CD4-positive, alpha-beta T cell treated with Interleukin-17A for 4 hours (primary cell): ENCODE data around the gene PA2G4.

ENCODE experiments used
- DNase-seq: peaks from one replicate; pipeline ENCODE4 v3.0.0-alpha.2; 2020; ENCODE audit warnings: mixed read lengths

PA2G4 gene

DNA sequence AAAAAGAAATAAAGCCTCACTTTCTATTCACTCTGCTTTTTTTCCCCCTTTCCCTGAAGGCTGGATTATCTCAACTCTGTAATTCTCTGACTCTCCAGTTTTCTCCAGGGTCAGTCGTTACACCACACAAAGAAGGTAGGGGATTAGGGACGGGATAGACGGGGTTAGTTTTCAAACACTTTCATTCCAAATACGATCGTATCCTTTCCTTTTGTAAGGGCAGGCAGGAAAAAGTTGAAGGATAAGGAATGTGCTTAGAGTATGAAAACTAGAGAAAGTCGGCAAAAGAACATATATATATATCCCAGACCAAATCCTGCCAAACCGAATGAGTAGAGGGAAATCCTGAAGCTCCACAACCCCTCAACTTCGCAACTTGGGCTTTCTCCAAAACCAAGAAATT is 23.1 kb downstream of the PA2G4 start:
- no peak for DNase-seq

DNA sequence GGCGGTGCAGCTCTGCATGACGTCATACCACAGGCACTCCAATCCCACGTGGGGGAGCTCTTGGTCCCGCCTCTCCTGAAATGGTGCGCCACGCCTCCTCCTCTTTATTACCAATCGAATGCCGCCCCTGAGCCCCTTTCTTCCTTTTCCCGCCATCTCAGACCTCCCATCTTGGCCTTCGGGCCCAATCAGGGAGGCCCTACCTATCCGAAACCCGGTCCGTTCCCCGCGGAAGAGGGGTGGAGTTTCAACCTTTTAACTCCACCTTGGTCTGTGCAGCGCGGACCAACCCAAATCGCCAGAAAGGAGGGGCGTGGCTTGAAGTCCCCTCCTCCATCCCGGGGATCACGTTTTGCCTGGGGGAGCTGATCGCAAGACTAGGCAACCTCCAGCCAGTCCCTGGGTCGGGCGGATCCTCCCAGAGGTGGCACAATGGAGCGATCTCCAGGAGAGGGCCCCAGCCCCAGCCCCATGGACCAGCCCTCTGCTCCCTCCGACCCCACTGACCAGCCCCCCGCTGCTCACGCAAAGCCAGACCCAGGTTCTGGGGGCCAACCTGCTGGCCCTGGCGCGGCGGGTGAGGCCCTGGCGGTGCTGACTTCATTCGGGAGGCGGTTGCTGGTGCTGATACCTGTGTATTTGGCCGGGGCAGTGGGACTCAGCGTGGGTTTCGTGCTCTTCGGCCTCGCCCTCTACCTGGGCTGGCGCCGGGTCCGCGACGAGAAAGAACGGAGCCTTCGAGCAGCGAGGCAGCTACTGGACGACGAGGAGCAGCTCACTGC is 23.7 kb downstream of the PA2G4 start, which contains the start of gene ESYT1:
TSS of gene ESYT1 (plus strand) at position 380 of the 782 bp plus-strand sequence. CDS start at position 433, 53 bp downstream.
- peak; percentile 98 for DNase-seq

DNA sequence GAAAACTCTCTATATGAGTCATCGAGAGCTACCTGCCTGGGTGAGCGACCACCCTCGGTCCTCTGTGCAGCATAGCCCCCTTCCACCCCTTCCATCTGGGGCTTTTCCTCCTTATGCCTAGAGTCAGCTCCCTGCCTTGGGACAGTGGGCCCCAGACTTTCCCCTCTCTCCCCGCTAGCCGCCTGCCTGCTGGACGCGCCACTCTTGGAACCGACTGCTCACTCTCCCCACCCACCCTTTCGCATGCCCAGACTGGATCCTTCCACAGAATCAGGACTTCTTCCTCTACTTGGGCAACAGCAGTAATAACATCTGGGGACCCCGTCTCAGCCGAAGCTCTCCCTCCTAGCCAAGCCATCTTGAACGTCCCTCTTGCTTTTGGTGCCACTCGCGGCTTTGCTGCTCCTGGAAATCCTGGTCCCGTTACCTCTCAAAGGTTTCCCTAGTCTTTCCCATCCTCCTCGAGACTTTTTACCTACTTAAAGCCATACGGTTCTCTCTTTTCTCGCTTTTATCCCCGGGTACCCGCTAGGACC is 24.4 kb downstream of the PA2G4 start:
- DNase-seq: no peak

DNA sequence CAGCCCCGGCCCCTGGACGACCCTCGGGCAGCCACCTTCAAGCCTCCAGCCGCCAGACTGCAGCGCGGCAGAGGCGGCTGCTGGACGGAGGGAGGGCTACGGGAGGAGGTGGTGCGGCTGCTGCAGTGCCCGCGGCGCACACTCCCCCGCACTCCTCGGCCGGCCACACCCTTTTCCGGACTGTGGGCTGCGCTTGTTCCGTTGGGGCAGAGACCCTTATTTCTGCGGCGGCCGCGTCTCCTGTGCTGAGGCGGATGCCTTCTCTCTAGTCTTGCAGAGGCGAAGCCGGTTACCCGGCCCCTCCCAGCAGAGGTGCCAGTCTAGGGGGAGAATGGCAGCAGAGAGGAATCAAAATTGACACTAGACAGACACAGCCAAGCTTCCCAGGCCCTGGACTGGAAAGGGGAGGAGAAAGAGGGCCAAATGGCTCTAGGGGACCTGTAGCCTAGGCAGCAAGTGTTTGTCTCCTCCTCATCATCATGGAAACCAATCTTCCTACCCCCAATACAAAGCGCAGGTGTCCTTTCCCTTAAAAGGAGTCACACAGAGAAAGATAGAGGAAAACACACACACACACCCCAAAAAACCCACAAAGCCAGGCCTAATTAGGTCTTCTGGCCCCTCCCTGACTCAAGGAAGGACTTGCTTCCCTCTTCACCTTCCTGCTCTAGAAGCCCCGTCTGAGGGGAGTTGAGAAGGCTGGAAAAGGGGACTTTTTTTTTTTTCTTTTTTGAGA is 25.0 kb downstream of the PA2G4 start:
- DNase-seq: peak; percentile 83

DNA sequence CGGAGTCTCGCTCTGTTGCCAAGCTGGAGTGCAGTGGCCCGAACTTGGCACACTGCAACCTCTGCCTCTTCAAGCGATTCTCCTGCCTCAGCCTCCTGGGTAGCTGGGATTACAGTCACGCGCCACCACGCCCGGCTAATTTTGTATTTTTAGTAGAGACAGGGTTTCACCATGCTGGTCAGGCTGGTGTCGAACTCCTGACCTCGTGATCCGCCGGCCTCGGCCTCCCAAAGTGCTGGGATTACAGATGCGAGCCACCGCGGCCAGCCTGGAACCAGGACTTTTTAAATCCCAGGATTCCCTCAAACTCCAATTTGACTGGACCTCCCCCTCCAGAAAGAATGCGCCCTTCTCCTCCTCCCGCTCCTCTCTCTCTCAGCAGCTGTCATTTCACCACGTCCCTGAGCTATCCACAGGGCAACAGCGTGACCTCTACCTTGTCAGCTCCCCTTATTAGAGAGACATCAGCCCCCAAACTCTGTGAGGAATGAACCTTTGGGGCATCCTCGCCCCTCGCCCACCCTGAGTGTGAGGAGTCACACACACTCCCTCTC is 25.7 kb downstream of the PA2G4 start:
- no peak for DNase-seq

DNA sequence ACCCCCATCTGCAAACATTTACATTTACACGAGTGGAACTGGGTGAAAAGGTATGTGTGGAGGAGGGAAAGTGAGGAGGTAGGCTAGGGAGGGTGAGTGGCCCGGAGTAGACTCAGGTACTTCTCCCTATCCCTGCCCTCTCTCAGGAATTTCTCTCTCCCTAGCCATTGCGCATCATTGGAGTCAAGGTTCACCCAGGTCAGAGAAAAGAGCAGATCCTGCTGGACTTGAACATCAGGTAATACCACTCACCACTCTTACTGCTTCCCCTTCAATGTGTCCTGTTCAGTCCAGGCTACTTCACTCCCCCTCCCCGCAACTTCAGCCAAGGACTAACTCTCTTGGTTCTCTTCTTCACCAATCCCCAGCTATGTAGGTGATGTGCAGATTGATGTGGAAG is 26.5 kb downstream of the PA2G4 start:
- no peak for DNase-seq

DNA sequence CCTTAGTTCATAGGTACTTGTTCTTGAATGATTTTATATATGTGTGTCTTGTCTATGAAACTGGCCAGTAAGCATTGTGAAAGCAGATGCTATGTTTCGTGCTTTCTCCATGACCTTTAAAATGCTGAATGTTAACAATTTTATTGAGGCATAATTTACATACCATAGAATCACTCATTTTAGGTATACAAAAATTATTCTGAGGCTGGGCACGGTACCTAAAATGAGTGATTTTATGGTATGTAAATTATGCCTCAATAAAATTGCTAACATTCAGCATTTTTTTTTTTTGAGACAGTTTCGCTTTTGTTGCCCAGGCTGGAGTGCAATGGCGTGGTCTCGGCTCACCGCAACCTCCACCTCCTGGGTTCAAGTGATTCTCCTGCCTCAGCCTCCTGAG is 30.5 kb downstream of the PA2G4 start:
- no peak for DNase-seq

DNA sequence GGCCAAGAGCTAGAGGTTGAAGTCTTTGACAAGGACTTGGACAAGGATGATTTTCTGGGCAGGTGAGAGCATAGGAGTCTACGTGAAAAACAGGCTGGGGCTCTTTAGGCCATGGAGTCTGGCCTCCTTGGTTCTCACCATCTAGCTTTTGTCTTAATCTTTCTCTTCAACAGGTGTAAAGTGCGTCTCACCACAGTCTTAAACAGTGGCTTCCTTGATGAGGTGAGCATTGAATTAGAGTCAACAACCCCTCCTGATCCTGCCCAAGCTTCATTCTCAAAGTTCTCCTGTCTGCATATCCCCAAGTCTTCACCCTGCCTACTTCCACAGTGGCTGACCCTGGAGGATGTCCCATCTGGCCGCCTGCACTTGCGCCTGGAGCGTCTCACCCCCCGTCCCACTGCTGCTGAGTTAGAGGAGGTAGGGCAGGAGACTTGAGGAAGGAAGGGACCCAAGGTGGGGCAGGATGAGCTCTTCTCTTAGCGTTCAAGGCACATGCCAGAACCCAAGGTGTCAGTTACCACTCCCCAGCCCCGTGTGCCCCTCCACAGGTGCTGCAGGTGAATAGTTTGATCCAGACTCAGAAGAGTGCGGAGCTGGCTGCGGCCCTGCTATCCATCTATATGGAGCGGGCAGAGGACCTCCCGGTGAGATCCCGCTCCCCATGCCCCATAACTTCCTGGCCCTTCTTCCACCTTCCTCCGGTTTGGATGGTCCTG is 33.7 kb downstream of the PA2G4 start:
- no peak for DNase-seq

DNA sequence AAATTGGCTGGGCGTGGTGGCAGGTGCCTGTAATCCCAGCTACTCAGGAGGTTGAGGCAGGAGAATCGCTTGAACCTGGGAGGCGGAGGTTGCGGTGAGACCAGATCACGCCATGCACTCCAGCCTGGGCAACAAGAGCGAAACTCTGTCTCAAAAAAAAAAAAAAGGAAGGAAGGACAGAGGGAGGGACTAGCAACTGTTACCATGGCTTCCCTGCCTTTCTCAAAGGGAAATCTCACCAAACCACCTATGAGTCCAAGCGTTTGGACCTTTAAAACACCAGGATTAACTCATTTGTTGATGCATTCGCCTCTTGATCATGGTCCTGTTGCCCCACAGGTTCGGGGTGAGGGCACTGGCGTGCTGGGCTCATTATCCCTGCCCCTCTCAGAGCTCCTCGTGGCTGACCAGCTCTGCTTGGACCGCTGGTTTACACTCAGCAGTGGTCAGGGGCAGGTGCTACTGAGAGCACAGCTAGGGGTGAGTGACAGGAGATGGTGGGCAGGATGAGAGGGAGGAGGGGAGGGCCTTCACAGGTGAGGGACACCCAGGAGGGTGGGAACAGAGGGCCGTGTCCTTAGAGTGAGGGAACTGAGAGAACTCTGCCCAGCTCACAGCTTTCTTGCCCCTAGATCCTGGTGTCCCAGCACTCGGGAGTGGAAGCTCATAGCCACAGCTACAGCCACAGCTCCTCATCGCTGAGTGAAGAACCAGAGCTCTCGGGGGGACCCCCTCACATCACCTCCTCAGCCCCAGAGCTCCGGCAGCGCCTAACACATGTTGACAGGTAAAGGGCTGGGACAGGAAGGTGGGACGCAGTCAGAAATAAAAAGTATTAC is 37.8 kb downstream of the PA2G4 start:
- DNase-seq: no peak

DNA sequence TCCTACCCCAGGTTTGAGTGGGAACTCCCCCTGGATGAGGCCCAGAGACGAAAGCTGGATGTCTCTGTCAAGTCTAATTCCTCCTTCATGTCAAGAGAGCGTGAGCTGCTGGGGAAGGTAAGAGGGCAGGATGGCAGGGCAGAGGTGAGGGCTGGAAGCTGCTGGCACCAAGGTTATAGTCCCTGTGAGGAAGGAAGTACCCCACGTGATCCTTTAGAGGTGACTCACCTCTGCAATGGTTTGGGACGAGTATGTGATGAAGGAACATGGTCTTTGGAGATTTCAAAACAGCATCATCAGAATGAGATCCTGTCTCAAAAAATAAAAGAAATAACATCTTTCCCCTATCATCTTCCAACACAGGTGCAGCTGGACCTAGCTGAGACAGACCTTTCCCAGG is 38.9 kb downstream of the PA2G4 start:
- DNase-seq: peak; percentile 56

DNA sequence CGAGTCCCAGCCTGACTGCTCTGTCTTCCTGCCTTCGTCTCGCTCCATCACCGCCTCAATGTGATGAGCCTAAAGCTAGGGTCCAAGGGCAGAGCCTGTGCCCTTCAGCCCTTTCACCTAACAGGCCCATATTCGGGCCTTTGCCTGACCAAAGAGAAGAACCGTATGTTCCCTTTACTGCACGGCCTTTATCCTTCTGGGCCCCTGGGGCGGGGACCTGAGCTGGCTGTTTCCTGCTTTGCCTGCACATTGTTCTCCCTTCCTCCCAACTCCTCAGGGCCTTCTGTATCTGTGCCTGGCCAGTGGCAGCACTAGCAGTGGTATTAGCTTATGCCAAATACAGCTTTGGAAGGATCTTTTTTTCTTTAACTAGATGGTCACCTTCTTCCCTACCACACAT is 39.5 kb downstream of the PA2G4 start:
- no peak for DNase-seq

DNA sequence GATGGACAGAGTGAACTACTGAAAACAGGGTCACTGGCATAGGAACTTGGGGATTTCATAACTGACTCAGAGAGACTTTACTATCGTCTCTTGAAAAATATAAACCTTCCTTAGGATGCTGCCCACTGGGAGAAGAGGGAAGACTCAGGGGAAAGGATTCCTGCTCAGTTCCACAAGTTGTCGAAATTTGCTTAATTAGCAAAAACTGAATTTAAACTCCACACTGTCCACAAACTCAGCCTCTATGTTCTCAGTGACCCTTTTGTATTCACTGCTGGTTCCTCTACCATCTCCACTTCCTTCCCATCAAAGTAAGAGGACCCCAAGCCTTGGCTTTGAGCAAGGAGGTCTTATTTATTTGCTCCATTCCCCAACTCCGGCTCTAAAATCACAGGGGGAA is 40.9 kb downstream of the PA2G4 start:
- DNase-seq: no peak

DNA sequence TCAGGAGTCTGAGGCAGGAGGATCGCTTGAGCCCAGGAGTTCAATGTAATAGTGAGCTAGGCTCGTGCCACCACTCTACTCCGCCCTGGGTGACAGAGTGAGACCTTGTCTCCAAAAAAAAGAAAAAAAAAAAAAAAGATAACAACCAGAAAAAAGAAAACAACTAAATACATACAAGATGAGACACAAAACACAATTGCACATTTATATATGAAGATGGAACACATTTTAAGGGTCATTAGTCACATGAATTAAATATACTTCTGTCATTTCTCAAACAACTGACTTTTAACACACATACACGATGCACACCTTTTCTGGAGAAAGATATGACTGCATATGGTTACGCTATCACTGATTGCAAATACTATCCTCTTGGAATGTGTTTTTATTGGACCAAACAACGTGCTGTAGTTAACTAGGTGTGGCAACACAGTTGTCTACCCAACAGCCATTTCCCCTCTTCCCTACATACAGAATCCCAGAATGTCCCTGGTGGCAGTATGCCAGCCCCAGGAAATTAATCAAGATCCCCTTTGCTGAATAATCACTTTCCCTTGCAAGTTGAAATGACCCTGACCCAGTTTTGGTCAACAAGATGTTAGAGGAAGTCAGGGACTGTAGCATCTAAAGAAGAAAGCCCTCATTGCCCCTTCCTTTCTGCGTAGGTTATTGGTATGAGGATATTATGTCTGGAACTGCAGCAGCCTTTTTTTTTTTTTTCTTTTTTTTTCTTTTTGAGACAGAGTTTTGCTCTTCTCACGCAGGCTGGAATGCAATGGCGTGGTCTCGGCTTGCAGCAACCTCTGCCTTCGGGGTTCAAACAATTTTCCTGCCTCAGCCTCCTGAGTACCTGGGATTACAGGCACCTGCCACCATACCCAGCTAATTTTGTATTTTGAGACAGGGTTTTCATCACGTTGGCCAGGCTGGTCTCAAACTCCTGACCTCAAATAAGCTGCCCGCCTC is 42.4 kb downstream of the PA2G4 start:
- DNase-seq: no peak

DNA sequence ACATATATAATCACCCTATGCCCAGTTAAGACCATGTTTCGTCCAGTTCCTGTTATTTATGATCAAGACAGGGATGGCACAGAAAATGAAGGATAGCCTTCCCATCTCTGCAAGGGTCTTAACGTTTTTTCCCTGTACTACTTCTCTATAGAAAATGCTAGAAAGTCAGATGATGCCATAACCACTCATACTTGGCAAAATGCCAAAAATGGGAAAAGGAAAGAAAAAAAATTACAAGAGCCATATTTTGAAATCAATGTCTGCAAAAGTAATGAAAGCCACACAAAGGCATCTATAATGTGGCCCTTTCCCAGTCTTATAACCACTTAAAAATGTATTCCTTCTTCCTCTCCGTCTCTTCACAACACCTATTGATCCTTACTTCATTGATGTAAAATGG is 46.2 kb downstream of the PA2G4 start:
- no peak for DNase-seq

DNA sequence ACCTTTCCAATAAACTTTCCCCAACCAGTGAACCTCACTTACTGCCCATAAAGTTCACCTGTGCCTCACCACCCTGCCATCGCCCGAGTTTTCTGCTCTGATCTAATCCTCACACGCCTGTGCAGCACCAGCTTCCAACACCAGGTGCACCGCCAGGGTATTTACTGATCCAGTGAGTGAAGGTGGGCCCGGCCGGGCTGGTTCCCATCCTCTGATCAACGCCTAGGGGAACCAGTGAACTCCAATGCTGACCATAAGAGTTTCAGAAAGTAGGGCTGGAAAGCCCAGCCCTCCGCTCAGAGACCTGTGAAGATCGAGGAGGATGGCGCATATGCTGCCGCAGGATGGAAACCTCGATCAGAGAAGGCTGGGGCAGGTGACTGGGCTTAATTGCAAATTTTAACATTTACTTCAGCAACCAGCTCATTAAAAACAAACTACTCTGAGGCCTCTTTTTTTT is 47.3 kb downstream of the PA2G4 start:
- peak; percentile 77 for DNase-seq

DNA sequence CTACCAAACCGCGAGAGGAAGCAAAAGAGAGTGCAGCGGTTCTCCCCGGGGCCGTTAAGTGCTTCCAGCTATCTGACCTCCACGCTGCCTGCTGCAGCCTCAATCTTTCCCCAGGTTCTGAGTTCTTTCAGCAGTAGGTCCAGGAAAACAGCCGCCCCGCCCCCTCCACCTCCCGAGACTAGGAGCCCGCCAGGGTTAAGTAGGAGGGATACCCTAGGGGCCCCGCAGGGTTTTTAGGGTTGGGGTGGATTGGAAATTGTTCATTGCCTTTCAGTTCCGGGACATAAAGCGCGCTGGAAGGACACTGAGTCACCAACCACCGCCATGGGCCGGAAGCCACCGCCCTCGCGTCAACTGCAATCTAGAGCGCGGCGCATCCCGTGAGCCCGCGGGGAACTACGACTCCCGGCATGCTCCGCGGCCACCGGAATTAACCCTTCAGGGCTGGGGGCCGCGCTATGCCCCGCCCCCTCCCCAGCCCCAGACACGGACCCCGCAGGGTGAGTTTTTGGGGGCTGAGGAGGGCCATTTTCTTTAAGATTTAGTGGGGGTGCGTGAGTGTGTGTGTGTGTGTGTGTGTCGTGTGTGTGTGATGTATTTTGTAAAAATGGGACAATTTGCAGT is 47.9 kb downstream of the PA2G4 start, which contains the start of gene MYL6B:
TSS of gene MYL6B (plus strand) at position 456 of the 624 bp plus-strand sequence. CDS start 1,332 bp downstream, outside the sequence.
- DNase-seq: peak; percentile 96

DNA sequence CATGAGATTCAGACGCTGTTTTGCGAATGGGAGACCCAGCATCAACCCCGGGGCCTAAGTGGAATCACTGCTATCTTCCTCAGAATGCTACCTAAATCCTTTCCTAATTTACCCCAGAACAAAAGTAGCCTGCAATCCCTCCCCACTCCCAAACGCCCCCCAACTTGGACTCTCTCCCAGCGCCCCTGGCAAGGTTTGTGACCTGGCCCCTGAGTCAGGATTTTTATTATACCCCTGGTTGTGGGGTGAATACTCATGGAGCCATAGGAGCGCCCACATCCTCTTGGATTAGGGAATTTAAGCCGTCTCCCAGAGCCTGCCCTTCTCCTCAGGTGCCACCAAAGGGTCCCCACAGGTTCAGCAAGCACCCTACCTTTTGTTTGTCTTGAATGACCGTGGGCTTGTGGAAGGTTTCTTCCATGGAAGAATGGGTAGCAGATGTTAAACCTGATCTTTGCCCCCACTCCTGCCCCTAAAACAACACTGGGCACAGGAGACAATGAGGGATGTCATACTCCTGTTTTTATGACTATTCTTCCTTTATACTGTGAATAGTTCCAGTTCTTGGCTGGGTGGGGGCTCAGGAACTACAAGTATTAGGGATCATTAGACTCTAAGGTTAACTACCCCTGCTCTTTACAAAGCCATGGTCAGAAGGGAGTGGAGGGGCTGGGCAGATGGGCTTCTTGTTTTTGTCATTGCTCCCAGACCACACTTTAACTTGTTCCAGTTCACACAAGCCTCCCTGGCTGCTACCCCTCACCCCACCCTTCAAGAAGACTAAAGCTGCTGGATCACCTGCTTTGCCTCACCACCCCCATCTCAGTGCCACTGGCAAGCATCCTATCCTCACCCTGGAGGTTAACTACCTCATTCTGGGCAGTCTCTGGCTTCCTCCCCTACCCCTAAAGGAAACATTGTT is 48.7 kb downstream of the PA2G4 start:
- no peak for DNase-seq

DNA sequence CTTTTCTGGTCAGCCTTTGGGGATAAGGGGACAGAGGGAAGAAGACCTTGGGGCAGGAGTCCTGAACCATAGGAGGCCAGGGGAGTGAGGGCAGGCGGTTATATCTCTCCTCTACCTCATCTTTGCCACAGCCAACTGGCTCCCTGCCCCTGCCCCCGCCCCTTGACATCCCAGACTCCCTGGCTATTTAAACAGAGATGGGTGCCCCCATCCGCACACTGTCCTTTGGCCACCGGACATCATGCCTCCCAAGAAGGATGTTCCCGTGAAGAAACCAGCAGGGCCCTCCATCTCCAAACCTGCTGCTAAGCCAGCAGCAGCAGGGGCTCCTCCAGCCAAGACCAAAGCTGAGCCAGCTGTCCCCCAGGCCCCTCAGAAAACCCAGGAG is 49.3 kb downstream of the PA2G4 start:
- DNase-seq: no peak

DNA sequence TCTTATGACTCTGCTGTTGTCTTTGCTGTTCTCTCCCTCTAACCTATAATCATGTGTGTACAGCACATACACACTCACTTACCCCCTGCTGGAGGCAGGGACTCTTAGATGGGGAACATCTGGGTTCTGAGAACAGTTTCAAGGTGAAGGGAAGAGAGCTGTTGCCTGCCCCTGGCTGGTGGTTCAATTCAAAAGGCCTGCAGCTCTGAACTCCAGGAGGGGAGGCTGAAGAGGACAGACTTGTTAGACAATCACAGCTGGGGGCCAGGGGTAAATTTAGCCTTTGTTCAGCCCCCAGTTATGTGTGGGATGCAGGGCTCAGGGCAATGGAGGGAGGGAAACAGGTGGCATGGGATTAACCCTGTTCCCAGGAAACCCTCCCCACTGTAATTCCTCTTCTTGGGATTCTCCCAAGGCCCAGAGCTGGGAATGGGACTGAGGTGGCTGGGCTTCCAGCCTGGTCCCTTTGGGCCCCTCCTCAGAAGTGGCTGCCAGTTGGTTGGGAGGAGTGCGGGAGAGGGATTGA is 50.0 kb downstream of the PA2G4 start:
- no peak for DNase-seq
